ENCODE data around the gene RASD1. TPM values are rescaled to one million over a fixed set of nuclear protein-coding genes. Genes with fewer than 3 reads are reported as not detected.

The RASD1 gene
- total RNA-seq: 45.3 TPM
- long read RNA-seq, transcript RASD1-201 (2 exons, 1,746 nt): major isoform, 89 of 91 reads
- long read RNA-seq, partial matches to known transcripts: 0 of 91 reads
- long read RNA-seq, other reads (novel, unspliced or antisense): 2 of 91 reads

DNA sequence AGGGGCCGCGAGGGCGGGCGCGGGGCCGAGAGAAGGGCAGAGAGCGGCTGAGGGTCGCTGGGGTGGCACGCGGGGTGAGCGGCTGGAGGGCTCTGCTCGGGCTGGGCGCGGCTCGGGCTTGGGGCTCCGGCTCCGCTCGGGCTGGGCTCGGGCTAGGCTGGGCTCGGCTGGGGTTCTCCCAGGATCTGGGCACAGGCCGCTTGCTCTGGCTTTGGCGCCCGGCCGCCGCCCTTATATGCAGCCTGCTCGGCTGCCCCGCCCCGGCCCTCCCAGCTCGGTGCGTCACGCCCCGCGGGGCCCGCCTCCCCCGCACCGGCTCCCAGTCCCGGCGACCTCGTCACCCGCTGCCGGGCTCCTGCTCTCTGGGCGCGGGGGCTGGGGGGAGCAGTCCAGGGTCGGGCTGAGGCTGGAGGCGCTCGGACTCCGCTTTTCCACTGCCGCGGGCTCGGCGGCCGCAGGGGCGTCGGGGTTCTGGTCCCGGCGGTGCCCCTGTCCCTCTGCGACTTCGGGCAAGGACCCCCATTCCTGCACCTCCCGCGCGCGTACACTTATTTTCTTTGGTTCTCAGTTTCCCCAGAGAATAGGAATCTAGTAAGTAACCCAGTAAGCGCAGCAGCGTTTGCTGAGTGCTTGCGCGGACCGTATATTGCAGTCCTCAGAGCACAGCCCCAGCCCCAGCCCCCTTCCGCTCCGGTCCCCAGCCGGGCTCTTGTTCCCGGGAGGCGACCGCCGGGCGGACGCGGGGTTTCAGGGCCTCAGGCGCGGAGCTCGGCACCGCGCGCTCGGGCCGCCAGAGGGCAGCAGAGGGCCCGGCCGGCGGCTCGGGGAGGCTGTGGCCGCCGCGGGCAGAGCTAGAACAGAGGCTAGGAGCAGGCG lies at the start of gene RASD1:
RASD1 (minus strand) TSS at position 207 of the 876 bp plus-strand sequence. CDS start 214 bp downstream, outside the sequence.
- DNase-seq (ENCODE audit: missing footprints) (peak; percentile 96), ATAC-seq (peak; percentile 90)
- intact Hi-C loops (cut with DNase I): loop anchor here (1.0 to 5.0 kb wide), 4 partner anchors 56 to 146 kb away; no protein-coding TSS in a partner anchor

- intact Hi-C loops (cut with DNase I): loop anchor here (1.0 kb wide), 1 partner anchor 10 kb away; no protein-coding TSS in a partner anchor
- DNase-seq (ENCODE audit: missing footprints): no peak
- no peak for ATAC-seq
Measured at GRCh38 chr17:17545984-17546383, 49.8 kb upstream of the RASD1 start.

DNA sequence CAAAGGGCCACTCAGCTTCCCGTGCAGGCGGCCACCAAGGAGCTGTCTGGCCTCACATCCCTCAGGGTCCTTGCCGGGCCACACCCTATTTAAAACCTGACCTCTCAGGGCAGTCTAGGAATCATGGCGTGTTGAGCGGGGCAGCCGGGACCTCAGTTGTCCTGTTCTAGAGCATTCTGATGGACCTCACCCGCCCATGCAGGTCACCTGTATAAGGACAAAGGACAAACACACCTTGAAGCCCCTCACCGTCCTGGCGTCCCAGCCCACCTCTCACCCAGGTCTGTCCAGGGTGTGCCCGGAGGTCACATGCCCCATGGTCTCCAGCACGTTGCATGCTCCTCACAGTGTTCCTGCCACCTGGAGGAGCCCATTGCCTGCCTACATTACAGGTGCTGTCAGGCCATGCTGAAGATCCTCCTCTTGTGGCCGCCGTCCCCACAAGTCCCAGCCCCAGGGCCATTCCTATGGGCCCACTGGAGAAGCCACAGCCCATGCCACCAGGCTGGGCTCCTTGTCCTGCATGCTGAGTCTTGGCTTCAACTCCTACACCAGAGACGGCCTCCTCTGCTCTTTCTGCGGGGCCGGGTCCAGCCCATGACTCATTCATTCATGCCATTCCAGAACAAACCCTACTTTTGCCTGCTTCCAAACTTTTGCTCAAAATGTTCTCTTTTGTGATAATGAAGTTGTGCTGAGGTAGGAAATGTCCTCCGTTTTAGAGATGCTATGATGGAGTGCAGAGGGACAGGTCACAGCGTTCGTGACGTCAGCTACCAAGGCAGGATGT lies 49.0 kb upstream of the RASD1 start:
- DNase-seq (ENCODE audit: missing footprints) (no peak), ATAC-seq (no peak)
- intact Hi-C loops (cut with DNase I): no loop called here

GRCh38 chr17:17542906-17543635 lies 46.9 kb upstream of the RASD1 start:
- intact Hi-C loops (cut with DNase I): no loop called here
- ATAC-seq: no peak
- no peak for DNase-seq (ENCODE audit: missing footprints)

- no peak for ATAC-seq
- DNase-seq (ENCODE audit: missing footprints): no peak
- intact Hi-C loops (cut with DNase I): no loop called here
Measured at GRCh38 chr17:17541640-17542001, 45.4 kb upstream of the RASD1 start.

DNA sequence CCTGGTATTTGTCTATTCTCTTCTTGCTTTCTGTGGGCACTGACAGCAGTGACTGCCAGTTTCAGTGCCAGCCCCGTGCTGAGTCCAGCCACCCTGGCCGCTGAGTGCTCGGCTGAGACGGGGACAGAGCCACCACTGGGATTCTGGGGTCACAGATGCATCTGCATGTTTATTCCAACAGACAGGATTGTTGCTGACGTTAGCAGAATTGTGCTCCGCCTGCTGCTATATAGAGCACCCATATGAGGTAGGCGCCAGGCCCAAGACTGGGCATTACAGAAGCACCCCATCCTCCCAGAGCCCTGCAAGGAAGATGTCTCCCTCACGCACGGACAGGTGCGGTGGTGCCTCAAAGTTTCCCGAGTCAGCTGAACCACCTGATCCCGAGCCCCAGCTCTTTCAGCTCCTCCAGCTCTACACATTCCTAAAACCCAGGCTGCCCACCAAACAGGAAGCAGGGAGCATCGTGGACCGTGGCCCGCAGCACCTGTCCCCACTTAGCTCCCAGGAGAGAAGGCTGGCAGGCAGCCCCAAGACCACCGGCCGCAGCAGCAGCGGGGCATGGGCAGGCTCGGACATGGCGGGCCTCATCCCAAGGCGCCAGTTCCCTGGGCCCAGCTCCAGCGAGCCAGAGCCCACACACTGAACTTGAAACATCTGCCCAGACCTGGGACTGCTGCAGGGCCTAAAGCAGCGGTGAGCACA lies 44.9 kb upstream of the RASD1 start:
- intact Hi-C loops (cut with DNase I): no loop called here
- DNase-seq (ENCODE audit: missing footprints) (no peak), ATAC-seq (peak; percentile 30)

GRCh38 chr17:17540278-17540906 lies 44.2 kb upstream of the RASD1 start:
- no peak for ATAC-seq
- DNase-seq (ENCODE audit: missing footprints): no peak
- intact Hi-C loops (cut with DNase I): no loop called here

- intact Hi-C loops (cut with DNase I): no loop called here
- DNase-seq (ENCODE audit: missing footprints): no peak
- ATAC-seq: no peak
Measured at GRCh38 chr17:17539591-17539990, 43.4 kb upstream of the RASD1 start.

- ATAC-seq (no peak), DNase-seq (ENCODE audit: missing footprints) (peak; percentile 11)
- intact Hi-C loops (cut with DNase I): no loop called here
Measured at GRCh38 chr17:17538417-17539391, 42.5 kb upstream of the RASD1 start.

DNA sequence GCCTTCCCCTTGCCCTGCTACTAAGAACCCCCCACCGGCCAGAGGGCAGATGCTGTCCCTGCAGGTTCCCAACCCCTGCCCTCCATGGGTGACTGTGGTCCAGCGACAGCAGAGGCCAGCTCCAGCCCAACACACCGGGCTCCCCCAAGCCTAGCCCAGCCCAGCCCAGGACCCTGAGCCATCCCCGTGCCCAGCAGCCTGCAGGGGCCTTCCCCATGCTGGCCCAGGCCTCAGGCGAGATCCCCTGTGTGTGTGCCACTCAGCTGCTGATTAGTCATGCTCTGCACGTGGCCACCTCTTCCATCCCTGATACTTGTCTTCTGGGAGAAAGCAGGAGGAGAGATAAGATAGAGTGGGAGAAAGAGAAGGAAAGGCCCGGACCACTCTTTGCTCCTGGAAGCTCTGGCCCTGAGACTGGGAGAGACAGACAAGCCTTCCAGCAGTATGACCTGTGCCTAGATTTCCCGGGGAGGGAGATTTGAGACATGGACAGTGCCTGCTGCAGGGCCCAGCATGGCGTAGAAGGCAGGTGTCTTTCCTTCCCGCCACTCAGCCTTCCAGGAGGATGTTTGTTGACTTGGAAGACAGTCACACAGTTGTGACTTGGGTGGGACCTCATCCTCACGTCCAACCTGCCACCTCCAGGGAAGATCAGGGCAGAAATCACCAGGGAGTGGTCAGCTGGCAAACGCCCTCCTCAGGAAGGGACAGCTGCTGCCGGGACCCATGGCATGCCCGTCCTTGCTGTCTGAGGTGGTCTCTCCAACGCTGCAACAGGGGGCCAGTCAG lies 41.3 kb upstream of the RASD1 start:
- DNase-seq (ENCODE audit: missing footprints) (peak; percentile 16), ATAC-seq (no peak)
- intact Hi-C loops (cut with DNase I): no loop called here

DNA sequence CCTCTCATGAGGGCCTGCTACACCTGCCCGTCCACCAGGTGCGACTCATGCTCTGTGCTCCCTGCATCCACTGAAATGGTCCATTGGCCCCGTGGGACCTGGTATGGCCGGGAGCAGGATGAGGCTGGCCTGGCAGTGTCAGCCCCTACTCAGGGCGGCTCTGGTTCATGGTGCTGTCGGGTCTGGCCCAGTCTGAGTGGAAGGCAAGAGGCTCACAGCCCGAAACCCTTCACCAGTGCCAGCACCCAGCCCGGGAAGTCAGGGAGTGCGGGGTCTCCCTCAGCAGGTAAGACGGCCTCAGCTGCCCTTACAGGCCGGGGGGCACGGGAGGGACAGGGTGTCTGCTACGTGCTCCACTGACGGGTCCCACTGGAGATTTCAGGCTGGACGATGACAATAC lies 40.5 kb upstream of the RASD1 start:
- intact Hi-C loops (cut with DNase I): loop anchor here (1.0 kb wide), 3 partner anchors 10 to 31 kb away; no protein-coding TSS in a partner anchor

GRCh38 chr17:17535957-17536356 lies 39.8 kb upstream of the RASD1 start:
- DNase-seq (ENCODE audit: missing footprints) (peak; percentile 92), ATAC-seq (peak; percentile 91)
- intact Hi-C loops (cut with DNase I): loop anchor here (1.0 kb wide), 3 partner anchors 10 to 31 kb away; no protein-coding TSS in a partner anchor

More for the DNA sequence above, 40.5 kb upstream of the RASD1 start:
- peak; percentile 4 for ATAC-seq
- DNase-seq (ENCODE audit: missing footprints): peak; percentile 21

- intact Hi-C loops (cut with DNase I): no loop called here
- DNase-seq (ENCODE audit: missing footprints): no peak
- no peak for ATAC-seq
Measured at GRCh38 chr17:17533901-17534441, 37.8 kb upstream of the RASD1 start.

DNA sequence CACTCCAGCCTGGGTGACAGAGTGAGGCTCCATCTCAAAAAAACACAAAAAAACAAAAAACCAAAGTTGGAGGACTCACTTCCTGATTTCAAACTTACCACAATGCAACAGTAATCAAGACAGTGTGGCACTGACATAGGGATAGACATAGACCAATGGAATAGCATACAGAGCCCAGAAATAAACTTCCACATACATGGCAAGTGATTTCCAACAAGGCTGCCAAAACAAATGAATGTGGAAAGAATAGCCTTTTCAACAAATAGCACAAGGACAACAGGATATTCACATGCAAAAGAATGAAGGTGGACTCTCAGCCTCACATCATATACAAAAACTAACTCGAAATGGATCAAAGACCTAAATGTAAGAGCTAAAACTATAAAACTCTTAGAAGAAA lies 36.8 kb upstream of the RASD1 start:
- no peak for ATAC-seq
- intact Hi-C loops (cut with DNase I): no loop called here
- no peak for DNase-seq (ENCODE audit: missing footprints)

GRCh38 chr17:17531156-17531555 lies 35.0 kb upstream of the RASD1 start:
- ATAC-seq (no peak), DNase-seq (ENCODE audit: missing footprints) (no peak)
- intact Hi-C loops (cut with DNase I): no loop called here

All from Right ventricle myocardium inferior (tissue), 1 donor.